Measurements from ENCODE around the gene TMEM154.

DNA sequence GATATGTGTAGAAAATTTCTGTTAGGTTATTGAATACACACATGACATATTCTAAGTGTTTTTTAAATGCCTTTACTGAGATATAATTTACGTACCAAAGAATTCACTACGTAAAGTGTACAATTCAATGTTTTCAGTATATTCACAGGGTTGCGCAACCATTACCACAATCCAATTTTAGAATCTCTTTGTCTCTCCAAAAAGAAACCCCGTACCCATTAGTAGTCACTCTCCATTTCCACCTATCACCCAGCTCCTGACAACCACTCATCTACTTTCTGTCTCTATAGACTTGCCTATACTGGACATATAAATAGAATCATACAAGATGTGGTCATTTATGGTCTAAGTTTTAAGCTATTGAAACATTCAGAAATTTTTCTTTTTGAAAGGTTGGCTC lies 90.9 kb downstream of the TMEM154 start:
- TF ChIP-seq POLR2AphosphoS5 (IDR thresholded peaks at IDR 0.05) (no peak), EP300 (IDR thresholded peaks at IDR 0.05) (no peak)
- TF ChIP-seq, protein P1, sequence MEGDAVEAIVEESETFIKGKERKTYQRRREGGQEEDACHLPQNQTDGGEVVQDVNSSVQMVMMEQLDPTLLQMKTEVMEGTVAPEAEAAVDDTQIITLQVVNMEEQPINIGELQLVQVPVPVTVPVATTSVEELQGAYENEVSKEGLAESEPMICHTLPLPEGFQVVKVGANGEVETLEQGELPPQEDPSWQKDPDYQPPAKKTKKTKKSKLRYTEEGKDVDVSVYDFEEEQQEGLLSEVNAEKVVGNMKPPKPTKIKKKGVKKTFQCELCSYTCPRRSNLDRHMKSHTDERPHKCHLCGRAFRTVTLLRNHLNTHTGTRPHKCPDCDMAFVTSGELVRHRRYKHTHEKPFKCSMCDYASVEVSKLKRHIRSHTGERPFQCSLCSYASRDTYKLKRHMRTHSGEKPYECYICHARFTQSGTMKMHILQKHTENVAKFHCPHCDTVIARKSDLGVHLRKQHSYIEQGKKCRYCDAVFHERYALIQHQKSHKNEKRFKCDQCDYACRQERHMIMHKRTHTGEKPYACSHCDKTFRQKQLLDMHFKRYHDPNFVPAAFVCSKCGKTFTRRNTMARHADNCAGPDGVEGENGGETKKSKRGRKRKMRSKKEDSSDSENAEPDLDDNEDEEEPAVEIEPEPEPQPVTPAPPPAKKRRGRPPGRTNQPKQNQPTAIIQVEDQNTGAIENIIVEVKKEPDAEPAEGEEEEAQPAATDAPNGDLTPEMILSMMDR (IDR thresholded peaks at IDR 0.05), result no peak

Data from sigmoid colon (tissue), 4 donors.